ENCODE results near the gene VSIG10L.

DNA sequence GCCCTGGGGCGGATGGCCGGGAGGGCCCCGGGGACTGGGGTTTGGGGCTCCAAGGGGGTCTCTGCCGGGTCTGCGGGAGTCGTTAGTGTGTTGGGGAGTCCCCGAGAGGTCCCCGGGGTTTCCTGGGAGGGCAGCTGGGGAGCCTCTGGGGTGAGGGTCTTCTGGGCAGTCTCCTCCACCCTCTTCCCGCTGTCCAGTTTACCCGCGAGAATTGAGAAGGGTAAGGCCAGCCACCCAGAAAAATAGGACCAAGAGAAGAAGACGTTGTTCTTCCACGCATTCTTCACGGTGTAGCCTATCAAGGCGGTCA lies 25.3 kb upstream of the VSIG10L start:
- TF ChIP-seq, protein P1, sequence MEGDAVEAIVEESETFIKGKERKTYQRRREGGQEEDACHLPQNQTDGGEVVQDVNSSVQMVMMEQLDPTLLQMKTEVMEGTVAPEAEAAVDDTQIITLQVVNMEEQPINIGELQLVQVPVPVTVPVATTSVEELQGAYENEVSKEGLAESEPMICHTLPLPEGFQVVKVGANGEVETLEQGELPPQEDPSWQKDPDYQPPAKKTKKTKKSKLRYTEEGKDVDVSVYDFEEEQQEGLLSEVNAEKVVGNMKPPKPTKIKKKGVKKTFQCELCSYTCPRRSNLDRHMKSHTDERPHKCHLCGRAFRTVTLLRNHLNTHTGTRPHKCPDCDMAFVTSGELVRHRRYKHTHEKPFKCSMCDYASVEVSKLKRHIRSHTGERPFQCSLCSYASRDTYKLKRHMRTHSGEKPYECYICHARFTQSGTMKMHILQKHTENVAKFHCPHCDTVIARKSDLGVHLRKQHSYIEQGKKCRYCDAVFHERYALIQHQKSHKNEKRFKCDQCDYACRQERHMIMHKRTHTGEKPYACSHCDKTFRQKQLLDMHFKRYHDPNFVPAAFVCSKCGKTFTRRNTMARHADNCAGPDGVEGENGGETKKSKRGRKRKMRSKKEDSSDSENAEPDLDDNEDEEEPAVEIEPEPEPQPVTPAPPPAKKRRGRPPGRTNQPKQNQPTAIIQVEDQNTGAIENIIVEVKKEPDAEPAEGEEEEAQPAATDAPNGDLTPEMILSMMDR (IDR thresholded peaks at IDR 0.05) = no peak
- TF ChIP-seq POLR2AphosphoS5 (IDR thresholded peaks at IDR 0.05; ENCODE audit: low read depth, low read length) = no peak
- TF ChIP-seq, protein P2, sequence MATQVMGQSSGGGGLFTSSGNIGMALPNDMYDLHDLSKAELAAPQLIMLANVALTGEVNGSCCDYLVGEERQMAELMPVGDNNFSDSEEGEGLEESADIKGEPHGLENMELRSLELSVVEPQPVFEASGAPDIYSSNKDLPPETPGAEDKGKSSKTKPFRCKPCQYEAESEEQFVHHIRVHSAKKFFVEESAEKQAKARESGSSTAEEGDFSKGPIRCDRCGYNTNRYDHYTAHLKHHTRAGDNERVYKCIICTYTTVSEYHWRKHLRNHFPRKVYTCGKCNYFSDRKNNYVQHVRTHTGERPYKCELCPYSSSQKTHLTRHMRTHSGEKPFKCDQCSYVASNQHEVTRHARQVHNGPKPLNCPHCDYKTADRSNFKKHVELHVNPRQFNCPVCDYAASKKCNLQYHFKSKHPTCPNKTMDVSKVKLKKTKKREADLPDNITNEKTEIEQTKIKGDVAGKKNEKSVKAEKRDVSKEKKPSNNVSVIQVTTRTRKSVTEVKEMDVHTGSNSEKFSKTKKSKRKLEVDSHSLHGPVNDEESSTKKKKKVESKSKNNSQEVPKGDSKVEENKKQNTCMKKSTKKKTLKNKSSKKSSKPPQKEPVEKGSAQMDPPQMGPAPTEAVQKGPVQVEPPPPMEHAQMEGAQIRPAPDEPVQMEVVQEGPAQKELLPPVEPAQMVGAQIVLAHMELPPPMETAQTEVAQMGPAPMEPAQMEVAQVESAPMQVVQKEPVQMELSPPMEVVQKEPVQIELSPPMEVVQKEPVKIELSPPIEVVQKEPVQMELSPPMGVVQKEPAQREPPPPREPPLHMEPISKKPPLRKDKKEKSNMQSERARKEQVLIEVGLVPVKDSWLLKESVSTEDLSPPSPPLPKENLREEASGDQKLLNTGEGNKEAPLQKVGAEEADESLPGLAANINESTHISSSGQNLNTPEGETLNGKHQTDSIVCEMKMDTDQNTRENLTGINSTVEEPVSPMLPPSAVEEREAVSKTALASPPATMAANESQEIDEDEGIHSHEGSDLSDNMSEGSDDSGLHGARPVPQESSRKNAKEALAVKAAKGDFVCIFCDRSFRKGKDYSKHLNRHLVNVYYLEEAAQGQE (IDR thresholded peaks at IDR 0.05; ENCODE audit: insufficient read depth in 1 of 2, low read depth in 2 of 2, low read length in 1 of 2) = no peak

Measured in Panc1 (cell line).